GM06990 (cell line): Measurements from ENCODE around the gene P2RX2.

Experiments used
- DNase-seq: peaks from one replicate; pipeline ENCODE4 v3.0.0-alpha.2; 2011; ENCODE audit not compliant: insufficient read length; ENCODE audit errors: extremely low read depth
- H3K27me3 ChIP-seq: replicated peaks from 2 replicates; pipeline ENCODE4 v1.6.0; 2011; ENCODE audit warnings: low read length; ENCODE audit not compliant: control insufficient read depth, insufficient read depth
- H3K36me3 ChIP-seq: 2 replicates; pipeline ENCODE4 v1.5.1; 2011; ENCODE audit warnings: low read length; ENCODE audit not compliant: control insufficient read depth, insufficient read depth
- H3K4me3 ChIP-seq: replicated peaks from 2 replicates; pipeline ENCODE4 v1.5.1; 2011; ENCODE audit warnings: low read depth, mild to moderate bottlenecking, control low read depth, low read length
- TF ChIP-seq, protein P1 (sequence below): IDR thresholded peaks from 2 replicates; pipeline ENCODE4 v1.5.1; 2011; ENCODE audit warnings: low read length, control low read depth, mild to moderate bottlenecking, inconsistent platforms; ENCODE audit not compliant: insufficient read depth, poor library complexity, severe bottlenecking

The P2RX2 gene

DNA sequence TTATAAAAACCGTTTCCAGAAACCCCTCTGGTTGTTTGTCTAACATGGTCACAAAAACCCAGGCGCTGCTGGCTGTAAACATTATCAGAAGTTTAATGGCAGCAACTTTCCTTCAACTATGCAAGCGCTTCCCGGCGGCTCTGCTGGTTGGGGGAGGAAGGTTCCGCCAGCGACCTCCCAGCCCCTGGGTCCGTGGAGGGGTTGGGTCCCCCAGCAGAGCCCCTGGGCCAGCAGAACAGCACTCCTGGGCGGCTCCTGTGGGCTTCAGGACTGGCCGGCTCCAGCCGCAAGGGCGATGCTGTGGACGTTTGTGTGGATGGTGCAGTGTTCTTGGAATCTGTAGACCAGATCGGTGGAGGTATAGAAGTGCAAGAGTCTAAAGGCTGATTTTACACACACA is 34.1 kb upstream of the P2RX2 start:
- no peak overlapping the region for H3K4me3 ChIP-seq
- DNase-seq = no peak
- H3K36me3 ChIP-seq = peaks cover 2% of the 10 kb centered on the region
- no peaks in the 10 kb centered on the region for H3K27me3 ChIP-seq
- TF ChIP-seq, protein P1, sequence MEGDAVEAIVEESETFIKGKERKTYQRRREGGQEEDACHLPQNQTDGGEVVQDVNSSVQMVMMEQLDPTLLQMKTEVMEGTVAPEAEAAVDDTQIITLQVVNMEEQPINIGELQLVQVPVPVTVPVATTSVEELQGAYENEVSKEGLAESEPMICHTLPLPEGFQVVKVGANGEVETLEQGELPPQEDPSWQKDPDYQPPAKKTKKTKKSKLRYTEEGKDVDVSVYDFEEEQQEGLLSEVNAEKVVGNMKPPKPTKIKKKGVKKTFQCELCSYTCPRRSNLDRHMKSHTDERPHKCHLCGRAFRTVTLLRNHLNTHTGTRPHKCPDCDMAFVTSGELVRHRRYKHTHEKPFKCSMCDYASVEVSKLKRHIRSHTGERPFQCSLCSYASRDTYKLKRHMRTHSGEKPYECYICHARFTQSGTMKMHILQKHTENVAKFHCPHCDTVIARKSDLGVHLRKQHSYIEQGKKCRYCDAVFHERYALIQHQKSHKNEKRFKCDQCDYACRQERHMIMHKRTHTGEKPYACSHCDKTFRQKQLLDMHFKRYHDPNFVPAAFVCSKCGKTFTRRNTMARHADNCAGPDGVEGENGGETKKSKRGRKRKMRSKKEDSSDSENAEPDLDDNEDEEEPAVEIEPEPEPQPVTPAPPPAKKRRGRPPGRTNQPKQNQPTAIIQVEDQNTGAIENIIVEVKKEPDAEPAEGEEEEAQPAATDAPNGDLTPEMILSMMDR = no peak

- H3K27me3 ChIP-seq = no peaks in the 10 kb centered on the region
These were observed 33.4 kb upstream of the P2RX2 start for GRCh38 chr12:132585177-132585576.

DNA sequence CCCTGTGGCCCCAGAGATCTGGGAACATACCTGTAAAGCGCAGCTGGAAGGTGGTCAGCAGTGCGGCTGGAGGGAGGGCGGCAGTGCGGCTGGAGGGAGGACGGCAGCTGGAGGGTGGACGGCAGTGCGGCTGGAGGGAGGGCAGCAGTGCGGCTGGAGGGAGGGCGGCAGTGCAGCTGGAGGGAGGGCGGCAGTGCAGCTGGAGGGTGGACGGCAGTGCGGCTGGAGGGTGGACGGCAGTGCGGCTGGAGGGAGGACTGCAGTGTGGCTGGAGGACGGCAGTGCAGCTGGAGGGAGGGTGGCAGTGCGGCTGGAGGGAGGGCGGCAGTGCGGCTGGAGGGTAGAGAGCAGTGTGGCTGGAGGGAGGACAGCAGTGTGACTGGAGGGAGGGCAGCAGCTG is 31.6 kb upstream of the P2RX2 start:
- DNase-seq = no peak
- Histone ChIP-seq H3K27me3 (no peaks in the 10 kb centered on the region), H3K4me3 (no peak overlapping the region), H3K36me3 (no peaks in the 10 kb centered on the region; the same call in 1 of the 2 replicates)
- TF ChIP-seq, protein P1 = no peak

More at GRCh38 chr12:132585177-132585576, 33.4 kb upstream of the P2RX2 start:
- TF ChIP-seq, protein P1 = no peak
- Histone ChIP-seq H3K36me3 (peaks cover 2% of the 10 kb centered on the region), H3K4me3 (no peak overlapping the region)
- no peak for DNase-seq

- Histone ChIP-seq H3K27me3 (no peaks in the 10 kb centered on the region), H3K36me3 (no peaks in the 10 kb centered on the region), H3K4me3 (no peak overlapping the region)
- TF ChIP-seq, protein P1 = no peak
- no peak for DNase-seq
These were observed 30.8 kb upstream of the P2RX2 start for GRCh38 chr12:132587781-132588180.

DNA sequence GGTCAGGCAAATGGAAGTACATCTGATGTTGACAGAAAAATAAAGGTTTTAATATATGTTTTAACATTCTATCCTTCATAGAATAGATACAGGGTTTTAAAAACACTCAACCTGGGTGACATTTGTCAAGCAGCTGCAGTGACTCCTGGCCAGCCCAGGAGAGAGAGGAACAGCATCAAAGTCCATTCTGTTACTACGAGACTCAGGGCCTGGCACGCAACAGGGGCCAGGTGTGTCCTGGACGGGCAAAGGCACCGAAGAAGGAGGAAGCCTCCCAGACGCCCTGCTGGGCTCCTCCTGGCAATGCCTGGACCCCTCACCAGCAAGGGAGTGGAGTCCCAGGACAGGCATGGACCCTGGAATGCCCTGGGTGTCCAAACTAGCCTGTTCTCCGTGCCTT is 30.3 kb upstream of the P2RX2 start:
- H3K27me3 ChIP-seq = no peaks in the 10 kb centered on the region
- H3K4me3 ChIP-seq = no peak overlapping the region
- TF ChIP-seq, protein P1 = no peak
- no peaks in the 10 kb centered on the region for H3K36me3 ChIP-seq
- no peak for DNase-seq
